ENCODE measurements around the gene GAP43.

The GAP43 gene

DNA sequence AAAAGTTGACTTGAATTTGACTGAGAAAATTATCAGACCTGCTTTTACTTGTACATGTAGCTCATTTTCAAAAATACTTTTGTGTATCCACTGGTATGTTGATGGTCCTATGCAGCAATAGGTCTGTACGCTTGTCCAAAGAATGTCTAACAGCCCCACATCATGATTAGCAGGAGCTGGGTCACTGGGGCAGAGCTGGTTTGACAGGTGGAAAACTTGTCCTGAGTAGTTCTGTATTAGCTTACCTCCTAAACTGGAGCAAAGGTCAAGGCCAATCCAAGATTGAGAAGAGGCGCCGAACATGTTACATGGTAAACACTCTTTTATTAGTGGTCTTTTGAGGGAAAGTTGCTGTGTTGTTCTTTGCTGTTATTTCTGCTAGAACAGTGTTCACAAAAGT, 50.6 kb downstream of the GAP43 start:
- TF ChIP-seq, protein P1, sequence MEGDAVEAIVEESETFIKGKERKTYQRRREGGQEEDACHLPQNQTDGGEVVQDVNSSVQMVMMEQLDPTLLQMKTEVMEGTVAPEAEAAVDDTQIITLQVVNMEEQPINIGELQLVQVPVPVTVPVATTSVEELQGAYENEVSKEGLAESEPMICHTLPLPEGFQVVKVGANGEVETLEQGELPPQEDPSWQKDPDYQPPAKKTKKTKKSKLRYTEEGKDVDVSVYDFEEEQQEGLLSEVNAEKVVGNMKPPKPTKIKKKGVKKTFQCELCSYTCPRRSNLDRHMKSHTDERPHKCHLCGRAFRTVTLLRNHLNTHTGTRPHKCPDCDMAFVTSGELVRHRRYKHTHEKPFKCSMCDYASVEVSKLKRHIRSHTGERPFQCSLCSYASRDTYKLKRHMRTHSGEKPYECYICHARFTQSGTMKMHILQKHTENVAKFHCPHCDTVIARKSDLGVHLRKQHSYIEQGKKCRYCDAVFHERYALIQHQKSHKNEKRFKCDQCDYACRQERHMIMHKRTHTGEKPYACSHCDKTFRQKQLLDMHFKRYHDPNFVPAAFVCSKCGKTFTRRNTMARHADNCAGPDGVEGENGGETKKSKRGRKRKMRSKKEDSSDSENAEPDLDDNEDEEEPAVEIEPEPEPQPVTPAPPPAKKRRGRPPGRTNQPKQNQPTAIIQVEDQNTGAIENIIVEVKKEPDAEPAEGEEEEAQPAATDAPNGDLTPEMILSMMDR (IDR thresholded peaks at IDR 0.05; ENCODE audit: unreplicated experiment in 3 of 3): no peak
- Mint-ChIP-seq H3K36me3 (ENCODE audit: low read depth) (no peaks in the 10 kb centered on the region), H3K4me3 (no peak overlapping the region), H3K27ac (no peak overlapping the region), H3K9me3 (no peaks in the 10 kb centered on the region), H3K27me3 (ENCODE audit: low read depth) (peaks cover 4% of the 10 kb centered on the region), H3K4me1 (peaks cover 17% of the 10 kb centered on the region)

DNA sequence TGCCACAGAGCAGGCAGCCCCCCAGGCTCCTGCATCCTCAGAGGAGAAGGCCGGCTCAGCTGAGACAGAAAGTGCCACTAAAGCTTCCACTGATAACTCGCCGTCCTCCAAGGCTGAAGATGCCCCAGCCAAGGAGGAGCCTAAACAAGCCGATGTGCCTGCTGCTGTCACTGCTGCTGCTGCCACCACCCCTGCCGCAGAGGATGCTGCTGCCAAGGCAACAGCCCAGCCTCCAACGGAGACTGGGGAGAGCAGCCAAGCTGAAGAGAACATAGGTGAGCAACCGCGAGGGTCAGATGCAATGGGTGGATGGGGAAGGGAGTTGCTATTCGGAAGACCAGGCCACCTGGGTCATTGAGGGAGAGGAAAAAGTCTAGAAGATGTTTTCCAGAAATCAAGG, 53.0 kb downstream of the GAP43 start:
- Mint-ChIP-seq H3K4me3 (no peak overlapping the region), H3K27me3 (ENCODE audit: low read depth) (peaks cover 4% of the 10 kb centered on the region), H3K27ac (no peak overlapping the region), H3K4me1 (peaks cover 17% of the 10 kb centered on the region), H3K36me3 (ENCODE audit: low read depth) (no peaks in the 10 kb centered on the region), H3K9me3 (no peaks in the 10 kb centered on the region)
- TF ChIP-seq, protein P1 (IDR thresholded peaks at IDR 0.05; ENCODE audit: unreplicated experiment in 3 of 3): no peak

DNA sequence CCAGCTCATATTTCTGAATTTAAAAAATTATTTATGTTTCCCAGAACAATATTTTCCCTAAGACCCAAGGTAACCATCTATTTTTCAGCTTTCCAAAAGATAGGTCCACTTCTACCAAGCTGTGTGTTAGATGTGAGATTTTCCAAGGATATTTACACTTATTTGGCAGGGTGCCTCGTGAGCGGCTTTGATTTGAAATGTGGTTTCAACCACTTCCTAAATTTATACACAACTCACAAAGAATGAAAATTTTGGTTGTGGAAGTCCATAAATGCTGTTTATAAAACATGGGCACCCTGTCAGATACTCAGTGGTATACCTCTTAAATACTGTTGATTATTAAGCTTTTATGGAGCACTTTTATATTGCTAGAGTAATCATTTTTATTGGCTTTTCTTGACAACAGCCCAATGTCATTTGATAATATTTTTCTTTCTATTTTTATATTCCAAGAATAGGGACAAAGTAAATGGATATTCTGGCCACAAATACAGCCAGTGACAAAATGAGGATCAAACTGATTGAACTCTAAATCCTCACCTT, 57.6 kb downstream of the GAP43 start:
- TF ChIP-seq, protein P1 (IDR thresholded peaks at IDR 0.05; ENCODE audit: unreplicated experiment in 3 of 3): no peak
- Mint-ChIP-seq H3K4me1 (peaks cover 8% of the 10 kb centered on the region), H3K27me3 (ENCODE audit: low read depth) (no peaks in the 10 kb centered on the region), H3K36me3 (ENCODE audit: low read depth) (no peaks in the 10 kb centered on the region), H3K9me3 (no peaks in the 10 kb centered on the region), H3K27ac (no peak overlapping the region), H3K4me3 (no peak overlapping the region)

DNA sequence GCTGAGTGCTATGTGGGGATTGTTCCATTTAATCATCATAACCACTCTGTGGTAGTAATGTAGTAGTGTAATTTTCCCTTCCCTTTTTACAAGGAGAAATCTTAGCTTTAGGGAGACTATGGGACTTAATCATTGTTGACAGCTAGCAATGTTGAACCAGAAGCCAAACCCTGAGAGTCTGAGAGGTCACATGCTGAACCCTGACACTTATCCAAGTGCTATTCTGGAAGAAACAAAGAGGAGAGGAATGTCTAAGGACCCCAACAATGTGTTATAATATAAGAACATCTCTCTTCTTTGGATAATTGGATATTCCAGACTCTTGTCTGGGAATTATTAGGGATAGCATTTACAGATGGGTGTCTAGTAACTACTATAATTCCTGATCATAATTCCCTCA, 58.4 kb downstream of the GAP43 start:
- Mint-ChIP-seq H3K36me3 (ENCODE audit: low read depth) (no peaks in the 10 kb centered on the region), H3K4me3 (no peak overlapping the region), H3K9me3 (no peaks in the 10 kb centered on the region), H3K27me3 (ENCODE audit: low read depth) (no peaks in the 10 kb centered on the region), H3K4me1 (peaks cover 8% of the 10 kb centered on the region), H3K27ac (peak overlapping the region in 1 of 3 experiments; percentile 29)
- TF ChIP-seq, protein P1 (IDR thresholded peaks at IDR 0.05; ENCODE audit: unreplicated experiment in 3 of 3): no peak

DNA sequence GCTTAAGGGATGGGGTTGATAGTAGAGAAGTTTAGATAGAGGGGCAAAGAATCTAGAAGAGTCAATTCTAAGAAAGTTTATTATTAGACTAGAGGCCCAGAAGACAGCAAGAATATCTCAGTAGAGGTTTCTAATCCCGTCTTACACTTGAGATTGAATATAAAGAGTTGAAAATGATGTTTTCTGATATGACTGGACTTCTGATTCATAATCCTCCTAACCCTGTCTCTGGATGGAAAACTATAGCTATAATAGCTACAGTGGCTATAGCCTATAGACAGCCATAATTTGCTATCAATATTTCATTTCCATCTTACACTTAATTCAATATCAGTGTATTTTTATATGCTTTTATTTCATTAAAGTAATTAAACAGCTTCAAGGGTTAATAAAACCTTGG, 60.0 kb downstream of the GAP43 start:
- Mint-ChIP-seq H3K27ac (no peak overlapping the region), H3K4me1 (peaks cover 8% of the 10 kb centered on the region), H3K27me3 (ENCODE audit: low read depth) (no peaks in the 10 kb centered on the region), H3K9me3 (no peaks in the 10 kb centered on the region), H3K4me3 (no peak overlapping the region), H3K36me3 (ENCODE audit: low read depth) (no peaks in the 10 kb centered on the region)
- TF ChIP-seq, protein P1 (IDR thresholded peaks at IDR 0.05; ENCODE audit: unreplicated experiment in 3 of 3): no peak

DNA sequence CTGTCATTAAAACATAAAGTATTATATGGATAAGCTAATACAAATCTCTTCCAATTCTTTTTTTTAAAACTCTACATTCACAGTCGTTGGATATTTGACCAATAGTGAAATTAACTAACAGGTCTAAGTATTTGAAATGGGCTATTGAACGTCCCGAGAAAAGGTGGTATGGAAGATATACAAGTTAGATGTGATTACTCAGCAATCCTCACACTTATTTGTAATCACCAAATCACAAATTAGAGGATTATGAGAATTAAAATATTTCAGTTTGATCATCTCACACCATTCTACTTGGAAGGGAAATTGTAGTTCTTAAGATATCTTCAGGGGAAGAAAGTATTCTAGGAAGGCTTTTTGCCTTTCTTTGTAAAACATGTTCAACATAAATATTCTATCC, 60.5 kb downstream of the GAP43 start:
- no peaks in the 10 kb centered on the region for H3K27me3 Mint-ChIP-seq (ENCODE audit: low read depth)
- no peak overlapping the region for H3K27ac Mint-ChIP-seq
- H3K4me3 Mint-ChIP-seq: no peak overlapping the region
- no peaks in the 10 kb centered on the region for H3K36me3 Mint-ChIP-seq (ENCODE audit: low read depth)
- TF ChIP-seq, protein P1 (IDR thresholded peaks at IDR 0.05; ENCODE audit: unreplicated experiment in 3 of 3): no peak
- peaks cover 8% of the 10 kb centered on the region for H3K4me1 Mint-ChIP-seq
- no peaks in the 10 kb centered on the region for H3K9me3 Mint-ChIP-seq

All from nephron (organoid).